HepG2 (cell line): ENCODE results near the gene HNRNPR. TPM values are rescaled to one million over a fixed set of nuclear protein-coding genes. Genes with fewer than 3 reads are reported as not detected.

Experiments used
- AGO1 ChIP-seq: fragments of 200-400 bp; formaldehyde crosslinking; IDR thresholded peaks from 2 replicates; pipeline ENCODE4 v1.6.1; 2017; ENCODE audit warnings: mild to moderate bottlenecking, low read depth, low read length, moderate library complexity; ENCODE audit not compliant: poor library complexity, severe bottlenecking
- ARID4A ChIP-seq: sonication (generic); formaldehyde crosslinking; IDR thresholded peaks from 2 replicates; pipeline ENCODE4 v1.5.0; 2020; ENCODE audit warnings: mild to moderate bottlenecking, missing genetic modification reagents, borderline replicate concordance
- GATAD2A ChIP-seq: IDR thresholded peaks from 2 replicates; pipeline ENCODE4 v1.6.1; 2016
- HNF4G ChIP-seq, 2 experiments: sonication (generic) in 1 of 2; formaldehyde crosslinking in 1 of 2; IDR thresholded peaks; 2 replicates each; pipeline versions ENCODE4 v1.4.0 to v1.6.1; 2011 to 2020; ENCODE audit warnings: borderline replicate concordance in 2 of 2, low read depth in 2 of 2, mild to moderate bottlenecking in 2 of 2, low read length in 1 of 2, missing genetic modification reagents in 1 of 2, moderate library complexity in 1 of 2
- ISX ChIP-seq: sonication (generic); formaldehyde crosslinking; conservative IDR thresholded peaks from 2 replicates; pipeline ENCODE4 v1.5.0; 2020; ENCODE audit warnings: missing genetic modification reagents
- KDM5A ChIP-seq: fragments of 200-600 bp; sonication (generic); IDR thresholded peaks from 2 replicates; pipeline ENCODE4 v1.7.0; 2018; ENCODE audit warnings: antibody characterized with exemption, mild to moderate bottlenecking, low read length, borderline replicate concordance
- MAZ ChIP-seq, 2 experiments: sonication (generic) in 1 of 2; formaldehyde crosslinking in 1 of 2; IDR thresholded peaks; 2 replicates each; pipeline versions ENCODE4 v1.5.0 to v1.6.1; 2012 to 2020; ENCODE audit warnings: low read depth in 2 of 2, mild to moderate bottlenecking in 2 of 2, borderline replicate concordance in 1 of 2, improper control_type of control experiment in 1 of 2, low read length in 1 of 2, missing genetic modification reagents in 1 of 2, moderate library complexity in 1 of 2
- MEIS1 ChIP-seq: sonication (generic); formaldehyde crosslinking; IDR thresholded peaks from 2 replicates; pipeline ENCODE4 v1.9.0; 2021; ENCODE audit warnings: mild to moderate bottlenecking, missing genetic modification reagents, moderate library complexity, borderline replicate concordance
- MTA1 ChIP-seq: sonication (generic); formaldehyde crosslinking; IDR thresholded peaks from 2 replicates; pipeline ENCODE4 v1.4.0; 2020; ENCODE audit warnings: missing genetic modification reagents, mild to moderate bottlenecking, borderline replicate concordance
- SMAD3 ChIP-seq: sonication (generic); formaldehyde crosslinking; IDR thresholded peaks from 2 replicates; pipeline ENCODE4 v1.4.0; 2020; ENCODE audit warnings: missing genetic modification reagents
- THAP9 ChIP-seq: sonication (generic); formaldehyde crosslinking; IDR thresholded peaks from 2 replicates; pipeline ENCODE4; 2020; ENCODE audit warnings: missing genetic modification reagents, mild to moderate bottlenecking, borderline replicate concordance
- THYN1 ChIP-seq: sonication (generic); formaldehyde crosslinking; IDR thresholded peaks from 2 replicates; pipeline ENCODE4 v1.8.1; 2023; ENCODE audit warnings: low read depth, mild to moderate bottlenecking, moderate library complexity, missing genetic modification reagents, borderline replicate concordance
- TRAFD1 ChIP-seq: sonication (generic); formaldehyde crosslinking; IDR thresholded peaks from 2 replicates; pipeline ENCODE4 v1.5.1; 2020; ENCODE audit warnings: missing genetic modification reagents, mild to moderate bottlenecking, borderline replicate concordance
- XRCC5 ChIP-seq: fragments of 200-400 bp; formaldehyde crosslinking; optimal IDR thresholded peaks from 2 replicates; pipeline ENCODE3; 2017; ENCODE audit warnings: mild to moderate bottlenecking, low read length
- ZNF282 ChIP-seq: fragments of 450-650 bp; IDR thresholded peaks from 2 replicates; pipeline ENCODE4 v1.6.1; 2018; ENCODE audit not compliant: partially characterized antibody
- ZNF331 ChIP-seq: sonication (generic); formaldehyde crosslinking; IDR thresholded peaks from 2 replicates; pipeline ENCODE4 v1.4.0; 2020; ENCODE audit warnings: missing genetic modification reagents
- ZNF672 ChIP-seq: sonication (generic); formaldehyde crosslinking; IDR thresholded peaks from 2 replicates; pipeline ENCODE4 v1.8.1; 2022; ENCODE audit warnings: missing genetic modification reagents
- ZNF788 ChIP-seq: sonication (generic); formaldehyde crosslinking; IDR thresholded peaks from 2 replicates; pipeline ENCODE4 v1.5.0; 2020; ENCODE audit warnings: mild to moderate bottlenecking, missing genetic modification reagents, borderline replicate concordance
- polyA plus RNA-seq, 8 experiments: library from polyadenylated mRNA; depleted of rRNA in 3 of 8; stranded (reverse) in 7 of 8; unstranded in 1 of 8; fragments of >200 nt; fragmentation: Illumina TruSeq in 4 of 8; extraction: Trizol in 4 of 8; gene quantifications; 2 replicates each; pipeline versions ENCODE4 v1.2.1 to v1.2.3, GENCODE V29; 2011 to 2016; ENCODE audit warnings: low read depth in 4 of 8, missing spikeins in 1 of 8, mixed read lengths in 1 of 8; ENCODE audit not compliant: insufficient read depth in 1 of 8
- total RNA-seq, 5 experiments: library from RNA; depleted of rRNA; stranded (reverse); fragments of >200 nt; fragmentation: Illumina TruSeq; extraction: Trizol; gene quantifications; 2 replicates each; pipeline ENCODE4 v1.2.3, GENCODE V29; 2016; ENCODE audit warnings: low read depth in 1 of 5

Gene HNRNPR
- total and polyA plus RNA-seq, 2 of the 13 experiments (the other 11 are each of a cell fraction or from before 2014, with no cell fraction given): 133 to 216 TPM

- TF ChIP-seq HNF4G (IDR thresholded peaks at IDR 0.05; ENCODE audit: borderline replicate concordance, low read depth, low read length) (0 out of 2 replicates have a peak, but pooled peaks have one; percentile 13), HNF4G (CRISPR knock-in tag; IDR thresholded peaks at IDR 0.05; ENCODE audit: borderline replicate concordance, low read depth) (no peak), ISX (CRISPR knock-in tag) (no peak), MTA1 (no peak; the same call in 1 of the 2 replicates), GATAD2A (CRISPR knock-in tag) (peak; percentile 65), XRCC5 (peak; percentile 70), ZNF331 (CRISPR knock-in tag) (0 out of 2 replicates have a peak, but pooled peaks have one; percentile 26), ZNF788 (CRISPR knock-in tag) (0 out of 2 replicates have a peak, but pooled peaks have one; percentile 16), ZNF282 (no peak), TRAFD1 (CRISPR knock-in tag) (no peak), MAZ (IDR thresholded peaks at IDR 0.05; ENCODE audit: borderline replicate concordance, low read depth, low read length) (peak; percentile 87), MAZ (CRISPR knock-in tag; IDR thresholded peaks at IDR 0.05; ENCODE audit: low read depth) (no peak; the same call in 1 of the 2 replicates), THAP9 (CRISPR knock-in tag) (peak; percentile 83), MEIS1 (peak; percentile 42), ARID4A (CRISPR knock-in tag) (peak; percentile 82; the same call in 1 of the 2 replicates), SMAD3 (CRISPR knock-in tag) (0 out of 2 replicates have a peak, but pooled peaks have one; percentile 13), AGO1 (peak; percentile 12), KDM5A (0 out of 2 replicates have a peak, but pooled peaks have one; percentile 11), ZNF672 (CRISPR knock-in tag) (no peak), THYN1 (CRISPR knock-in tag) (no peak)
These were observed 23.9 kb upstream of the HNRNPR start (continued) for GRCh38 chr1:23367791-23368561.
